Upper lobe of left lung (tissue), 4 donors: Measurements from ENCODE around the gene ZNF500.

ENCODE experiments used
- CTCF ChIP-seq, 6 experiments: fragments of 450-650 bp in 4 of 6; fragments of 200-600 bp in 2 of 6; sonication (generic) in 2 of 6; IDR thresholded peaks; one replicate each; pipeline ENCODE4 v1.5.1; 2016 to 2019; ENCODE audit warnings: antibody characterized with exemption in 6 of 6
- POLR2A ChIP-seq, 4 donors: fragments of 450-650 bp; IDR thresholded peaks; one replicate each; pipeline ENCODE4 v1.5.1; 2016 to 2017; ENCODE audit warnings: antibody characterized with exemption in 4 of 4, mild to moderate bottlenecking in 2 of 4
- POLR2AphosphoS5 ChIP-seq, 2 donors: sonication (generic); formaldehyde crosslinking; IDR thresholded peaks; one replicate each; pipeline ENCODE4 v1.5.1; 2017; ENCODE audit warnings: antibody characterized with exemption in 2 of 2

- TF ChIP-seq CTCF (IDR thresholded peaks at IDR 0.05): no peak
- TF ChIP-seq POLR2AphosphoS5 (IDR thresholded peaks at IDR 0.05): no peak
- TF ChIP-seq POLR2A (IDR thresholded peaks at IDR 0.05): no peak
Observed at GRCh38 chr16:4803401-4803844, 36.5 kb upstream of the ZNF500 start.
